PC-9 (cell line): ENCODE results near the gene GGTA1. TPM values are rescaled to one million over a fixed set of nuclear protein-coding genes. Genes with fewer than 3 reads are reported as not detected.

Experiments used
- BruUV-seq: library from RNA; stranded (reverse); fragments of 400-500 nt; replicated peaks from 2 replicates; lab custom pipeline; 2021; lab: Mats Ljungman, UMichigan
- CTCF ChIA-PET: fragments of 300-600 bp; sonication (Branson Sonifier 250); formaldehyde crosslinking; loops from one replicate; lab custom pipeline; 2022; ENCODE audit warnings: antibody characterized with exemption; lab: Charles Lee
- POLR2A ChIA-PET: fragments of 300-600 bp; sonication (Branson Sonifier 250); formaldehyde crosslinking; loops from one replicate; lab custom pipeline; 2022; ENCODE audit warnings: antibody characterized with exemption; ENCODE audit not compliant: unreplicated experiment; lab: Charles Lee
- DNase-seq, 2 experiments: peaks; one replicate each; pipeline versions ENCODE4 v3.0.0 to v3.0.0-alpha.2; 2015 to 2022; ENCODE audit warnings: mixed read lengths in 1 of 2
- H2AFZ ChIP-seq: fragments of 200-600 bp; sonication (generic); 2 replicates; pipeline ENCODE4 v1.8.1; 2017; ENCODE audit warnings: antibody characterized with exemption
- H3F3A ChIP-seq: fragments of 200-600 bp; sonication (generic); 2 replicates; pipeline ENCODE4 v1.8.1; 2017; ENCODE audit warnings: antibody characterized with exemption, mild to moderate bottlenecking, low read depth; ENCODE audit not compliant: insufficient read depth
- H3K27ac ChIP-seq: fragments of 200-600 bp; sonication (generic); 2 replicates; pipeline ENCODE4 v1.6.1; 2016; ENCODE audit warnings: mixed run types
- H3K27me3 ChIP-seq: fragments of 200-600 bp; sonication (generic); 2 replicates; pipeline ENCODE4 v1.6.1; 2016; ENCODE audit warnings: low read depth, mixed run types; ENCODE audit not compliant: insufficient read depth
- H3K36me3 ChIP-seq: fragments of 200-600 bp; sonication (generic); 2 replicates; pipeline ENCODE4 v1.6.1; 2016; ENCODE audit warnings: low read depth, mixed run types
- H3K4me1 ChIP-seq: fragments of 200-600 bp; sonication (generic); replicated peaks from 2 replicates; pipeline ENCODE4 v1.6.1; 2016; ENCODE audit warnings: mixed run types; ENCODE audit not compliant: insufficient read depth
- H3K4me2 ChIP-seq: fragments of 200-600 bp; sonication (generic); 2 replicates; pipeline ENCODE4 v1.6.1; 2017; ENCODE audit warnings: mixed run types
- H3K4me3 ChIP-seq: fragments of 200-600 bp; sonication (generic); 2 replicates; pipeline ENCODE4 v1.6.1; 2016; ENCODE audit warnings: mixed run types
- H3K79me2 ChIP-seq: fragments of 200-600 bp; sonication (generic); 2 replicates; pipeline ENCODE4 v1.6.1; 2017; ENCODE audit warnings: low read depth, mixed run types
- H3K9me2 ChIP-seq: fragments of 200-600 bp; sonication (generic); 2 replicates; pipeline ENCODE4 v1.8.1; 2017; ENCODE audit warnings: mild to moderate bottlenecking; ENCODE audit not compliant: insufficient read depth
- H3K9me3 ChIP-seq: fragments of 200-600 bp; sonication (generic); 2 replicates; pipeline ENCODE4 v1.8.1; 2016; ENCODE audit warnings: low read depth; ENCODE audit not compliant: insufficient read depth
- H4K20me1 ChIP-seq: fragments of 200-600 bp; sonication (generic); 2 replicates; pipeline ENCODE4 v1.8.1; 2017; ENCODE audit not compliant: insufficient read depth
- CTCF ChIP-seq: fragments of 200-600 bp; sonication (generic); conservative IDR thresholded peaks from 2 replicates; pipeline ENCODE4 v1.6.1; 2017; ENCODE audit warnings: mixed run types, antibody characterized with exemption, mild to moderate bottlenecking, moderate library complexity
- EZH2 ChIP-seq: fragments of 200-600 bp; sonication (generic); IDR thresholded peaks from 2 replicates; pipeline ENCODE4 v1.8.0; 2017; ENCODE audit warnings: antibody characterized with exemption, low read depth
- intact Hi-C: fragments of 100-400 bp; cut with micrococcal nuclease; formaldehyde crosslinking; loops from one replicate; pipeline ENCODE4 v1.10.0; 2022; ENCODE audit not compliant: unreplicated experiment
- total RNA-seq: library from RNA; stranded (reverse); gene quantifications from 2 replicates; pipeline ENCODE4 v1.2.3, GENCODE V29; 2021

GGTA1 gene
- total RNA-seq, 1 experiment from 2014 or later: not detected

- TF ChIP-seq CTCF (no peak), EZH2 (no peak)
- BruUV-seq: no TSS peak
- no peak for DNase-seq
- ChIA-PET POLR2A (no interaction called here), CTCF (no interaction called here)
- Histone ChIP-seq H3K4me2 (no peak overlapping the region), H3K4me3 (no peak overlapping the region), H3K36me3 (no peaks in the 10 kb centered on the region), H3K79me2 (no peaks in the 10 kb centered on the region), H3K27ac (no peak overlapping the region), H3K9me2 (no peaks in the 10 kb centered on the region), H3F3A (no peaks in the 10 kb centered on the region), H3K4me1 (no peaks in the 10 kb centered on the region), H3K9me3 (no peaks in the 10 kb centered on the region; the same call in 1 of the 2 replicates), H2AFZ (no peak overlapping the region), H3K27me3 (peaks cover 72% of the 10 kb centered on the region), H4K20me1 (no peaks in the 10 kb centered on the region)
- intact Hi-C loops: no loop called here
These were observed 47.6 kb downstream of the GGTA1 start for GRCh38 chr9:121452085-121452484.

GRCh38 chr9:121451586-121451985 lies 48.1 kb downstream of the GGTA1 start:
- Histone ChIP-seq H3K4me3 (no peak overlapping the region), H2AFZ (no peak overlapping the region), H3K27ac (no peak overlapping the region), H4K20me1 (no peaks in the 10 kb centered on the region), H3K9me3 (no peaks in the 10 kb centered on the region; the same call in 1 of the 2 replicates), H3K4me1 (no peaks in the 10 kb centered on the region), H3K4me2 (no peak overlapping the region), H3K36me3 (no peaks in the 10 kb centered on the region), H3F3A (no peaks in the 10 kb centered on the region), H3K79me2 (no peaks in the 10 kb centered on the region), H3K9me2 (no peaks in the 10 kb centered on the region), H3K27me3 (peaks cover 72% of the 10 kb centered on the region)
- POLR2A ChIA-PET: no interaction called here
- intact Hi-C loops: no loop called here
- DNase-seq: no peak
- no peak for TF ChIP-seq CTCF
- TF ChIP-seq EZH2: no peak
- no TSS peak for BruUV-seq
- CTCF ChIA-PET: no interaction called here

- Histone ChIP-seq H3F3A (no peaks in the 10 kb centered on the region), H3K4me1 (no peaks in the 10 kb centered on the region), H3K27me3 (peaks cover 72% of the 10 kb centered on the region), H3K4me2 (no peak overlapping the region), H2AFZ (no peak overlapping the region), H3K36me3 (no peaks in the 10 kb centered on the region), H3K79me2 (no peaks in the 10 kb centered on the region), H4K20me1 (no peaks in the 10 kb centered on the region), H3K27ac (no peak overlapping the region), H3K4me3 (no peak overlapping the region), H3K9me2 (no peaks in the 10 kb centered on the region), H3K9me3 (no peaks in the 10 kb centered on the region; the same call in 1 of the 2 replicates)
- DNase-seq: no peak
- intact Hi-C loops: no loop called here
- no TSS peak for BruUV-seq
- TF ChIP-seq EZH2 (no peak), CTCF (no peak)
- ChIA-PET CTCF (interaction anchor here (0.7 kb wide), 1 partner anchor 546 kb away, joined by 3 read pairs; no protein-coding TSS in a partner anchor), POLR2A (interaction anchor here (0.7 kb wide), 1 partner anchor 344 kb away, joined by 11 read pairs; no protein-coding TSS in a partner anchor)
These were observed 49.4 kb downstream of the GGTA1 start for GRCh38 chr9:121450241-121450640.
